ENCODE results near the gene SIM2.

Gene SIM2

DNA sequence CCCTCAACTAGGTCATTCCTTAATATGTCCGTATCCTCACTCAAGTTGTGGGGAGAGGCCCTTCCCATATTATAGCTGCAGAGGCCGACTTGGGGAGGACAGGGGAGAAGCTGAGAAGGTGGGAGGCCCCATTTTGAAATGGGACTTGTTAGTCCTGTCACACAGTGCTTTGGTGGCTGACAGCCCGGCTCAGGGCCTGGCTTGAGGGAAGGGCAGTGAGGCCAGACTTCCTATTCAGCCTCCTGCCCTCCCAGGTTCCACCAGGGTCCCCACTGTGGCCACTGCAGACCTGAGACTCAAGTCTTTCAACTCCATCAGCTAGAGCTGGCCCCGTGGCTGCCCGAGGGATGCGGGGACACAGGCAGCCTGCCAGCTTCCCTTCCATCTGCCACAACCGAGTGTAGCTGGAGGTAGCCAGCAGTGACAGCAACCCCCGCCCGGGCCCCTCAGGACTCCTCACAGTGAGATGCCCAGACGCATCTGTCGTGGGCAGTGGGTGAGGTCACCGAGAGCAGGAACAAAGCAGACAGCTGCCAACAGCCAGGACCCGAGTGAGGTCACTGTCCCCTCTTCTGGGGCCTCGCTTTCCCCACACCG, 36.9 kb downstream of the SIM2 start:
- DNase-seq (ENCODE audit: low read depth, low spot score) = no peak

DNA sequence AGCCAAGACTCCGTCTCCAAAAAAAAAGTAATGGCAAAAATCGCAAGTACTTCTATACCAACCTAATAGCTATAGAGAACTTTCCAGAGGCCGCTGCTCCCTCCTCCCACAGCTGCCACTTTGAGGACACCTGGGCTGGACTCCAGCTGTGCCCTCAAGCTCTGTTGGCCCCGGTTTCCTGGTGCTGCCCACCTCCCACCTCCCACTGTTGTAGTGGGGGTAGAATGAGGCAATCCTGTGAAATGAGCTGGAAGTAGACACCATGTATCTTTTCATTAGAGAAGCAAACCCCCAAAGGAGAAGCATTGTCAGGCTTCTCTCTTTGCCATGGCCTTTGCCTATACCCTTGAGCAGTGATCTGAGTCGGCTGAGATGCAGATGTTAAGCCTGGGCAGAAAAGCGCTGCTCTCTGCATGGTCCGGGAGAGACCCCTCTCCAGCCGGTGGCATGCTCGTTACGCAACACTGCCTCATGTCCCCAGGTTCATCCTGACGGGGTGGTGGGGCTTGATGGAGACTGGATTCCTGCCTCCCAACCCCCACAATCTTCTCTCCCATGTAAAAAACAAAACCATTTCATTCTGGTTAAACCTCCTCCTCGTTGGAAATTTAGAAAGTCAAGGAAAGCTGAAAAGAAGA, 39.7 kb downstream of the SIM2 start:
- no peak for DNase-seq (ENCODE audit: low read depth, low spot score)

DNA sequence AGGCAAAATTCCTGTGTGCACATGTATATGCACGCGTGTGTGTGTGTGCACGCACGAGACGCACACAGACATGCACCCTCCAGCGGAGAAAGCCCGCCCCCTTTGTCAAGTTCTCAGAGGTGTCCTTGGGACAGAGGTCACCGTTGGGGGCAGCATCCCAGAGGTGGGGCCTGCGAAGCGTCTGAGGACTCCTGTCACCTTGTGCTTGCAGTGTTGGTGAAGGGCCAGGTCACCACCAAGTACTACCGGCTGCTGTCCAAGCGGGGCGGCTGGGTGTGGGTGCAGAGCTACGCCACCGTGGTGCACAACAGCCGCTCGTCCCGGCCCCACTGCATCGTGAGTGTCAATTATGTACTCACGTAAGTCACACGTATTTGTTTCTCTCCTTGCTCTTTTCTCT, 42.6 kb downstream of the SIM2 start:
- DNase-seq (ENCODE audit: low read depth, low spot score) = no peak

DNA sequence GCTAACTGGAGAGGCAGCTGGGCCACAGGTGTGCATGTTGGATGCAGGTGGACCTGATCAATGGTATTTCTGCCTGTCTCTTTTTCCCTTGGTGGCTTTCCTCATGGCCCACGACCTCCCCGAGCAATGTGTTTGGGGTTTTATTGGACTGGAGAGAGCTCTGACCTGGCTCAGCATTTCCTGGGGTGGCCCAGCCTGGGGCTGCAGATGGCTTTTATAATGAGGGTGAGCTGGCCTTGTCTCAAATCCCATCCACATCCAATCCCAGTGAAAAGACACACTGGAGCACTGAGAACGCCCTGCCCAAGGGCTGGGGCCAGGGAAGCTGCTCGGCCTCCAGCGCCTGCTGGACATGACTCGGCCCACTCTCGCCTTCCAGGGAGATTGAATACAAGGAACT, 44.1 kb downstream of the SIM2 start:
- no peak for DNase-seq (ENCODE audit: low read depth, low spot score)

- no peak for DNase-seq (ENCODE audit: low read depth, low spot score)
Observed at GRCh38 chr21:36743446-36743845, 44.5 kb downstream of the SIM2 start.

GRCh38 chr21:36744190-36744559, 45.3 kb downstream of the SIM2 start:
- no peak for DNase-seq (ENCODE audit: low read depth, low spot score)

DNA sequence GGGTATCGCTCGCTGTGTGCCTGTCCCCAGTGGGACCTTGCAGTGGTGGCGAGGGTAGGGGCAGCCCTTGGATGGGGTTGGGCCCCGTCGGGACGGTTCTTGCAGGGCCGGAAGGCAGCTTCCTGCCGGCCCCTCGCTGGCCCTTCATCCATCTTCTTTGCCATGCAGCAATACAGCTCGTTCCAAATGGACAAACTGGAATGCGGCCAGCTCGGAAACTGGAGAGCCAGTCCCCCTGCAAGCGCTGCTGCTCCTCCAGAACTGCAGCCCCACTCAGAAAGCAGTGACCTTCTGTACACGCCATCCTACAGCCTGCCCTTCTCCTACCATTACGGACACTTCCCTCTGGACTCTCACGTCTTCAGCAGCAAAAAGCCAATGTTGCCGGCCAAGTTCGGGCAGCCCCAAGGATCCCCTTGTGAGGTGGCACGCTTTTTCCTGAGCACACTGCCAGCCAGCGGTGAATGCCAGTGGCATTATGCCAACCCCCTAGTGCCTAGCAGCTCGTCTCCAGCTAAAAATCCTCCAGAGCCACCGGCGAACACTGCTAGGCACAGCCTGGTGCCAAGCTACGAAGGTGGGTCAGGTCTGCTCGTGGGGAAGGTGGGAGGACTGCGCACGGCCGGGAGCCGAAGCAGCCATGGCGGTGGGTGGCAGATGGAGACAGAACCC, 45.8 kb downstream of the SIM2 start:
- no peak for DNase-seq (ENCODE audit: low read depth, low spot score)

- DNase-seq (ENCODE audit: low read depth, low spot score) = no peak
Observed at GRCh38 chr21:36745459-36745858, 46.5 kb downstream of the SIM2 start.

DNA sequence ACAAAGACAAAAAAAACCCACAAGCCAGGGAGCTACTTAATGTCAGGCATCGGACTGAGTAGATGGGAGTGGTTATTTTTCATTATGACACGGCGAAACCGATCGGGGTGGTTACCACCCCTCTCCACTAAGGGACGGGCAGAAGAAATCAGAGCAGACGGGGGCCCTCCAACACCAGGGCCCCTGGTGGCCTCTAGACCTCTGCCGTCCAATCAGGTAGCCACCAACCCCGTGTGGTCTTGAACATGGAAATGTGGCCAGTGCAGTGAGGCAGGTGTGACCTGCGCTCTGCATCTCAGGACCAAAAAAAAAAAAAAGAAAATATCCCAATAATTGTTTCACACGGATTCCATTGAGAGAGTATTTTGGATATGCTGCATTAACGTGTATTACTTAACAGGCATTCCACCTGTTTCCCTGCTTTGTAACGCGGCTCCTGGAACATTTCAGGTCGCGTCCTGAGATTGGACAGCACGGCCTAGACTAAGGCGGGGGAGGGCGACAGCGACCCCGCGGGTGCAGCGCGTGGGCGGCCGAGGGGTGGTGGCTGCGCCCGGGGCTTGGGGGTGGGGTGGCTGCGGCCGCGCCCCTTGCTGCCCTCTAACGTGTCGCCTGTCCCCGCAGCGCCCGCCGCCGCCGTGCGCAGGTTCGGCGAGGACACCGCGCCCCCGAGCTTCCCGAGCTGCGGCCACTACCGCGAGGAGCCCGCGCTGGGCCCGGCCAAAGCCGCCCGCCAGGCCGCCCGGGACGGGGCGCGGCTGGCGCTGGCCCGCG, 48.3 kb downstream of the SIM2 start:
- no peak for DNase-seq (ENCODE audit: low read depth, low spot score)

- no peak for DNase-seq (ENCODE audit: low read depth, low spot score)
Observed at GRCh38 chr21:36747815-36748383, 49.0 kb downstream of the SIM2 start.

DNA sequence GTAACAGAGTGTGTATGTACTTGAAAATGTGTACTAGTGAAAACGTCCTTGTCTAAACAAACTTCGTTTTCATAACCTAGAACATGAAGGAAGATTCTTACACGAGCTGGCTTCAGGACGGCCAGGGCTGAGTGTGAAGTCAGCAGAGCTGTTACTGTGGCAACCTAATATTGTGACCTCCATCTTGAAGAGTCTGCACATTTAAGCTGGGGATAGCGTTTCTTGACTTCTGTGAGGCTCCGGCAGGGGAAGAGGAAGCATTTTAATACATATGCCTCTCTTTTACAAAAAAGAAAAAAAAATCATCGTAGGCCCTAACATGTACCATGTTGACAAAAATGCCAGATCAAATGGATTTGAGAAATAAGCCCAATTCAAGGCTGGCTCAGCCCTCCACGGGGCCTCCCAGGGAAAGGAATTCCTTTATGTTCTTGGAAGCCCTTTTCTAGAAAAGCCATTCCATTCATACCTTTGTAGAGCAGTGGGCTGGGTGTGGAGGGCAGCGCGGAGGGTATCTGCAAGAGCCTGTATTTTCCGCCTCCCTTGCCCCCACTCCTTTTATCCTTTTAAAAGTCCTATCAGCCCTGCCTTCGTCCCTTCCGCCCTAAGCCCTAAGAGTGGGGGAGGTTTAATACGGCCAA, 51.1 kb downstream of the SIM2 start:
- no peak for DNase-seq (ENCODE audit: low read depth, low spot score)

DNA sequence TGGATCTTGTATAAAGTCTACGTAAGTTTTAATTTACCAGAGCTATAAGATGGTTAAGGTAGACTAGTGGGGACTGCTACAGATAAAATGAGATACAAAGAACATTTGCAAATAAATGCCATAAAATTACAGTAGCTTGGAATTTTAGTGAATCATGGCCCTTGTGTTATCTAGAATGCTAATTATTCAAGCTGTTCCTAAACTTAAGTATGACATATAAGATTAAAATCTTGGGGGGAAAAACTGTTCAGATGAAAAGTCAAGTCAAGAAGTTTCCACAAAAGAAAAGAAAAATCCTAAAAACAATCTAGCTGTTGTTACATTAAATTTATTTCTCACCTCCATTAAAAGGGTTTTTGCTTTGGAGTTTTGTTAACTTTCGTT, 51.7 kb downstream of the SIM2 start:
- DNase-seq (ENCODE audit: low read depth, low spot score) = no peak

DNA sequence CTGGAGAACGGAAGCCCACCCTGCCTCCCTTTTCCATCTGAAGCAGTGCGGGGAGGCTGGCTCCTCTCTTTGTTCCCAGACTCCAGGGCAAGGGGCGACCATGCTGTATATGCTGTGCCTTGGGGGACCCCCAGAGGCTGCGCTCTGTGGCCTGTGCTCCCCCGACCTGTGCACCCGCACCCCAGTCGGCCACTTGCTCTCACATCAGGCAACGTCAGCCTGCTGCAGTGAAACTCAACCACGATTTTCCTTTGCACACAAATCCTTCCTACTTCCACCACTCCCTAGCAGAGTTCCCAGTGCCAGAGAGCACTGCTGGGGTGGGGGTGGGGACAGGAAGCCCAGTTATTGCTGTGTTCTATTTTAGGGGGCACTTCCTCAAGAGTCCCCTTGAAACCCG, 52.5 kb downstream of the SIM2 start:
- no peak for DNase-seq (ENCODE audit: low read depth, low spot score)

GRCh38 chr21:36753556-36753955, 54.6 kb downstream of the SIM2 start:
- no peak for DNase-seq (ENCODE audit: low read depth, low spot score)

- DNase-seq (ENCODE audit: low read depth, low spot score) = no peak
Observed at GRCh38 chr21:36754241-36754898, 55.5 kb downstream of the SIM2 start.

DNA sequence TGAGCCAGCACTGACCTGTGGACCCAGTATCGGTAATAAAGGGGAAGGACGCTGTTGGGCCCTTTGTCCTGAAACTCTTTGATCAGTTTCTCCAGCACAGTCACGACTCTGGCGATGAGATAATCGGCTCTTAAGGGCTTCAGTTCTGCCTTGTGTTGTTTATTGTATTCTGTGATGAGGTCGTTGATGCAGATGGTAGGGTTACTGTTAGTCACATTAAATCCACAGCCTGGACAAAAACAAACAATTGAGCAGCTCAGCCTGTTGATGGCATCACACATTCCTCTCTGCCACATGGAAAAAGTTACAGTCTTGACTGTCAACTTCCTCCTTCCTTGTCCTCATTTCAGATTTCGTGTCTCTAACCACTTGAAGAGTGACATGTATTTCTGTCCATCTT, 57.6 kb downstream of the SIM2 start:
- DNase-seq (ENCODE audit: low read depth, low spot score) = no peak

DNA sequence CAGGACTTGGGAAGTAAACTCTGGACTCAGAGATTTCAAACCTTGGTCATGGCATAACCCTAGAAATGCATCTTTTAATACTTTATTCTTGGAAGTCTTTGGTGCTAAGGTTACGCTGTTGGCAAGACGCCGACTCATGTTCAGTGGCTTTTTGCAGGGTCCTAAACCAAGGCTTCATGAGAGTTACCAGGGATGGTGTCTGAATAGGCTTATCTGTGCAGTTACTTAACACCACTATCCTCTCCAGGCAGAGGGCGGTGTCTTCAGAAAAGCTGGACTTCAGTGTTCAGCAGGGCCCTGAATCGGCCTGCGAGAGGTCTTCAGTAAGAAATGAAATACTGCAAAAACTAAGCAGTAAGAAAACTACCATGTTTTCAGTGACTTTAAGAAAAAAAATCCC, 58.3 kb downstream of the SIM2 start:
- no peak for DNase-seq (ENCODE audit: low read depth, low spot score)

DNA sequence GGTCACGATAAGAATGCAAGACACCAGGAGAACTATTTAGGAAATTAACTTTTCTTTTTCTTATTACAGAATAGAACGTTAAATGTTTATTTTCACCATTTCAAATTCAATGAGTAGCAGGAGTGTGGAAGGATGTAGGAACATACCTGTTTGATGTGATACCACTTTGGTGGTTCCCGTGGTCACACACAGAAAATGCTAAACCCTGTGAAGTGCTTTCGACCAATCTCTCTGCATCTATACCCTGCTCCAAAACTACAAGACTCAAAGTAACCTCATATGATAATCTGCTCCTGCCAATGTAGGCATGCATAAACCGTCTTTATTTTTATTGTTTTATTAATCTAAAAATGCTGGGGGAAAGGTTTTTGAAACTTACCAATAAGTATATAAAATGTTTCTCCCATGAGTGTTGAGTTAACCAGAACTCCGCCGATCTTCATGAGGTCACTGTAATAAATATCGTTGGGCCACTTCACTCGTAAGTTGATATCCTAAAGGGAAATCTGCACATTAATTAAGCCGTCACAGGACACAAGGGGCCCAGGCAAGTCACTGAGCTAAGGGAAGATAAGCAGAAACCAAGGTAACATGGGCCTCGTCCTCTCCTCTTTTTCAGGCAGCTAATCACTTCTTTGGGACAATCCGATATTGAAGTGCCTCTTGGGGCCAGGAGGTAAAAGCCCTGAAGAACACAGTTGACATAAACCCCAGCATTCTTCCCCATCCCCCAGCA, 60.6 kb downstream of the SIM2 start:
- no peak for DNase-seq (ENCODE audit: low read depth, low spot score)

DNA sequence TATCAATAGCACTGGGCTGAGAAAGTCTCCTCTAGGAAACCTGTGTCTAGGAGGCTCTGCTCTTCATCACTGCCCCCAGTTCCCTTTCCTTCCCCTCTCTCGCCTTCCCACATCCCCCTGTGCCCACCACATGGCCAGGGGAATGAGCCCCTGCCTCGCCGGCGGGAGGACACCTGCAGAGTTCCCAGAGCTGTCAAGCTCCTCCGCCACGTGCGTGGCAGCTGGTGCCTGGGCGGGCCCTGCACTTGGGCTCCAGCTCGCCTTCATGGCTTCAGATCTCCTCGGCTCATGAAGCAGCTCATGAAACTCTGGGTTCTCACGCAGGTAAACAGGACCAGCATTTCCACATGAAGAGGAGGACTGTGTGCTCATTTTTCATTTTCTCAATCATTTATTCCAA, 62.8 kb downstream of the SIM2 start:
- DNase-seq (ENCODE audit: low read depth, low spot score) = no peak

- peak; percentile 24 for DNase-seq (ENCODE audit: low read depth, low spot score)
Observed at GRCh38 chr21:36762642-36763041, 63.7 kb downstream of the SIM2 start.

GRCh38 chr21:36763305-36763704, 64.4 kb downstream of the SIM2 start:
- no peak for DNase-seq (ENCODE audit: low read depth, low spot score)

Data from brain pericyte (primary cell).